Ovary (tissue), 9 donors: ENCODE data around the gene GPATCH8. TPM values are rescaled to one million over a fixed set of nuclear protein-coding genes. Genes with fewer than 3 reads are reported as not detected.

ENCODE experiments used
- DNase-seq, 5 donors: peaks; one replicate each; pipeline ENCODE4 v3.0.0-alpha.2; 2019 to 2020
- H3K27ac ChIP-seq, 2 donors: fragments of 200-600 bp; one replicate each; pipeline versions ENCODE4 v1.5.1 to v1.8.0; 2019 to 2022
- H3K27me3 ChIP-seq: fragments of 200-600 bp; one replicate; pipeline ENCODE4 v1.8.0; 2022
- H3K36me3 ChIP-seq: fragments of 200-600 bp; sonication (generic); one replicate; pipeline ENCODE4 v1.5.1; 2019
- H3K4me1 ChIP-seq: one replicate; pipeline ENCODE4 v1.8.1; 2013; ENCODE audit warnings: mild to moderate bottlenecking, moderate library complexity; ENCODE audit not compliant: insufficient read depth
- H3K4me3 ChIP-seq: fragments of 200-600 bp; sonication (generic); one replicate; pipeline ENCODE4 v1.5.1; 2017
- H3K9me3 ChIP-seq, 2 donors: fragments of 200-600 bp in 1 of 2; sonication (generic) in 1 of 2; one replicate each; pipeline versions ENCODE4 v1.5.1 to v1.8.1; 2013 to 2019; ENCODE audit warnings: mild to moderate bottlenecking in 1 of 2, moderate library complexity in 1 of 2
- CTCF ChIP-seq, 3 donors: fragments of 450-650 bp in 2 of 3; fragments of 200-600 bp in 1 of 3; IDR thresholded peaks; one replicate each; pipeline versions ENCODE4 v1.5.1 to v1.8.0; 2016 to 2022; ENCODE audit warnings: antibody characterized with exemption in 3 of 3, mild to moderate bottlenecking in 1 of 3
- EP300 ChIP-seq: sonication (generic); formaldehyde crosslinking; IDR thresholded peaks from one replicate; pipeline ENCODE4 v1.6.1; 2017; ENCODE audit warnings: antibody characterized with exemption
- POLR2A ChIP-seq: fragments of 450-650 bp; IDR thresholded peaks from one replicate; pipeline ENCODE4 v1.6.1; 2017; ENCODE audit warnings: antibody characterized with exemption, mild to moderate bottlenecking, moderate library complexity
- WGBS, 3 donors: extraction: QIAGEN DNeasy Blood & Tissue Kit in 1 of 3; methylation state at CpG; one replicate each; pipeline versions ENCODE4 v1.1.5 to v1.1.7; 2013 to 2017; 5-methylcytosine and 5-hydroxymethylcytosine counted together
- intact Hi-C, 4 donors: fragments of 100-400 bp; cut with DNase I; formaldehyde crosslinking; loops; one replicate each; pipeline versions ENCODE4 v1.11.0 to v1.15.1; 2022 to 2023
- polyA plus RNA-seq, 2 donors: library from polyadenylated mRNA; stranded (reverse); fragments of 200-250 nt in 1 of 2; fragments of 350-450 nt in 1 of 2; fragmentation: Illumina TruSeq in 1 of 2; extraction: RNeasy Lipid Tissue Mini Kit (QIAGEN cat#74804) in 1 of 2; gene quantifications; one replicate each; pipeline ENCODE4 v1.2.3, GENCODE V29; 2013 to 2014
- total RNA-seq, 7 donors: library from RNA; depleted of rRNA in 2 of 7; stranded (reverse); fragments of >200 nt in 2 of 7; fragmentation: NEBNext Ultra II Directional in 3 of 7; extraction: Animal tissue kit (Norgen Biotek cat#: 25700) in 3 of 7; gene quantifications; one replicate each; pipeline versions ENCODE4 v1.1.0 to v1.2.4, GENCODE V29; 2016 to 2023
- donor health status: DM: no; HTN: no; CAD: no; lungs with moderate emphysema.
- donor health status: DM: no; HTN: no; CAD: no.
- donor health status: Bipolar disorder and iron deficiency.
- donor health status: DM: yes; HTN: yes; CAD: no.
- donor health status: DM: no; HTN: no; CAD: no.
- donor health status: DM: yes; HTN: yes; CAD: no.

The GPATCH8 gene
- total and polyA plus RNA-seq, 9 donors = 20.5 to 57.3 (median 43.5) TPM

GRCh38 chr17:44448412-44448811 lies 54.8 kb downstream of the GPATCH8 start:
- H3K4me1 ChIP-seq = no peaks in the 10 kb centered on the region
- H3K9me3 ChIP-seq = no peaks in the 10 kb centered on the region
- no peak for TF ChIP-seq CTCF (IDR thresholded peaks at IDR 0.05)
- H3K27me3 ChIP-seq = no peaks in the 10 kb centered on the region
- no peak overlapping the region for H3K27ac ChIP-seq
- intact Hi-C loops = no loop called here
- 73 to 87% (median 79%) methylated on average over 1 of the region's 1 CpG for WGBS, 3 donors
- no peak overlapping the region for H3K4me3 ChIP-seq
- no peak for DNase-seq
- H3K36me3 ChIP-seq = no peaks in the 10 kb centered on the region

- no peaks in the 10 kb centered on the region for H3K4me1 ChIP-seq
- H3K9me3 ChIP-seq = no peaks in the 10 kb centered on the region
- H3K27me3 ChIP-seq = no peaks in the 10 kb centered on the region
- H3K27ac ChIP-seq = no peak overlapping the region
- TF ChIP-seq CTCF (IDR thresholded peaks at IDR 0.05) (no peak), EP300 (no peak), POLR2A (no peak)
- intact Hi-C loops = no loop called here
- 91 to 98% (median 96%) methylated on average over 6 of the region's 6 CpGs for WGBS, 3 donors
- no peaks in the 10 kb centered on the region for H3K36me3 ChIP-seq
- no peak for DNase-seq
- no peak overlapping the region for H3K4me3 ChIP-seq
These were observed 58.5 kb downstream of the GPATCH8 start for GRCh38 chr17:44444735-44445105.

GRCh38 chr17:44442806-44443205 lies 60.4 kb downstream of the GPATCH8 start:
- no peaks in the 10 kb centered on the region for H3K36me3 ChIP-seq
- H3K27me3 ChIP-seq = no peaks in the 10 kb centered on the region
- no peak for TF ChIP-seq EP300
- no peak for TF ChIP-seq POLR2A
- TF ChIP-seq CTCF (IDR thresholded peaks at IDR 0.05) = no peak
- H3K27ac ChIP-seq = no peak overlapping the region
- 92 to 97% (median 97%) methylated on average over 3 of the region's 3 CpGs for WGBS, 3 donors
- DNase-seq = no peak
- no peak overlapping the region for H3K4me3 ChIP-seq
- no peaks in the 10 kb centered on the region for H3K9me3 ChIP-seq
- no peaks in the 10 kb centered on the region for H3K4me1 ChIP-seq
- intact Hi-C loops = no loop called here

DNA sequence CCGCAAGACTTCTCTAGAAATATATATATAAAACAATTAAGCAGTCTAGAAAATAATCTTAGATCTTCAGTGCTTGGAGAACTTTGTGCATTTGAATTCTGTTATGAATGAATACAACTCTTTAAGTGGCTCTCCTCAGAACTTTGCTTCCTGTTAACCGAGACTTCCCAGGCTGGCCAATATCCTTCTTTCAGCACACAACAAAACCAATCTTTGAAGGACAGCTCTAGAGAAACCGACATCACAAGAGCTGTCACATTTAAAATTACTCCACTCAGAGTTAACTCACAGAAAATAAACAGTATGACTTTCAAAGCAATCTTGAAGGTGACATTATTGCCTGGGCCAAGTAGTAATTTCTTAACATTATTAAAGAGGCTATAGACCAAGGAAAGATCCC lies 64.0 kb downstream of the GPATCH8 start:
- no peak overlapping the region for H3K27ac ChIP-seq
- H3K4me1 ChIP-seq = no peaks in the 10 kb centered on the region
- no peak for DNase-seq
- no peak for TF ChIP-seq POLR2A
- no peak for TF ChIP-seq EP300
- TF ChIP-seq CTCF (IDR thresholded peaks at IDR 0.05) = no peak
- H3K4me3 ChIP-seq = no peak overlapping the region
- H3K36me3 ChIP-seq = no peaks in the 10 kb centered on the region
- H3K9me3 ChIP-seq = no peaks in the 10 kb centered on the region
- 79 to 89% (median 83%) methylated on average over 3 of the region's 3 CpGs for WGBS, 3 donors
- H3K27me3 ChIP-seq = no peaks in the 10 kb centered on the region
- intact Hi-C loops = no loop called here

- H3K4me1 ChIP-seq = no peaks in the 10 kb centered on the region
- no peak overlapping the region for H3K27ac ChIP-seq
- no peaks in the 10 kb centered on the region for H3K36me3 ChIP-seq
- no peak for TF ChIP-seq EP300
- TF ChIP-seq POLR2A = no peak
- no peak for TF ChIP-seq CTCF (IDR thresholded peaks at IDR 0.05)
- intact Hi-C loops = no loop called here
- no peak for DNase-seq
- H3K27me3 ChIP-seq = no peaks in the 10 kb centered on the region
- H3K9me3 ChIP-seq = no peaks in the 10 kb centered on the region
- WGBS, 3 donors = 47 to 50% (median 48%) methylated on average over 2 of the region's 2 CpGs
- no peak overlapping the region for H3K4me3 ChIP-seq
These were observed 64.6 kb downstream of the GPATCH8 start for GRCh38 chr17:44438636-44439035.
